ENCODE data around the gene VGLL4. TPM values are rescaled to one million over a fixed set of nuclear protein-coding genes. Genes with fewer than 3 reads are reported as not detected.
A peak's percentile ranks its signal among the peaks of the same experiment; 100 is the strongest.

The VGLL4 gene
- total RNA-seq, 4 donors from 2014 or later: 66.8 to 86.5 (median 75.9) TPM

DNA sequence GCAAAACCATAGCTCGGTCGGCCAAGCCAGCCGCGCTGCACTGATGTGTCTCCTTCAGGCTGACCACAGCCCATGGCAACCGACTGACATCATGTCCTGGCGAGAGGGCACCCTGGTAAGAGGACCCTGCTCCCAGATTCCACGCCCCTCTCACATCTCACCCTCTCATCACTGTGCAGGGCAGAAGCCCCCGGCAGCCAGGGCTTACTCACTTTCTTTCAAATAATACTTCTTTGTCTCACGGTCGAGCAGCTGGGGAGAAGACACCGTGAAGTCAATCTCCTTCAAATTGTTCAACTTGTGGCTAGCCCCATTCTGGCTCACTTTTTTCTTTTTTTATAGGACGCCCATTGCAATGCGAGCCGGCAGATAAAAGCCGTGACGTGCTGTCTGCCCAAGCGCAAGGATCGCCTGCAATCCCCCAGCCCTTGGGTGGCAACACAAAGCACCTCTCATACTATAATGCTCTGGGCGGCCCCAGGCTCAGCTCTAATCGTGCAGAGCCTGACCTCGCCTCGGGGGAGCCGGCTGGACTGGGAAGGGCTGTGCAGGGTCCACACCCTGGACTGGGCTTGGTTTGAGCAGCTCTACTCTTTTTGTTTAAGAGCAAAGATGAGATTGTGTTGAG lies 33.6 kb downstream of the VGLL4 start:
- WGBS: 66% methylated on average over 20 of the region's 23 CpGs
- H3K4me1 ChIP-seq: peaks cover 72% of the 10 kb centered on the region
- H3K4me3 ChIP-seq: no peak overlapping the region
- no peak for TF ChIP-seq EP300 (IDR thresholded peaks at IDR 0.05)
- TF ChIP-seq POLR2AphosphoS5 (IDR thresholded peaks at IDR 0.05): no peak
- no peak for TF ChIP-seq POLR2A (IDR thresholded peaks at IDR 0.05)
- TF ChIP-seq, protein P1, sequence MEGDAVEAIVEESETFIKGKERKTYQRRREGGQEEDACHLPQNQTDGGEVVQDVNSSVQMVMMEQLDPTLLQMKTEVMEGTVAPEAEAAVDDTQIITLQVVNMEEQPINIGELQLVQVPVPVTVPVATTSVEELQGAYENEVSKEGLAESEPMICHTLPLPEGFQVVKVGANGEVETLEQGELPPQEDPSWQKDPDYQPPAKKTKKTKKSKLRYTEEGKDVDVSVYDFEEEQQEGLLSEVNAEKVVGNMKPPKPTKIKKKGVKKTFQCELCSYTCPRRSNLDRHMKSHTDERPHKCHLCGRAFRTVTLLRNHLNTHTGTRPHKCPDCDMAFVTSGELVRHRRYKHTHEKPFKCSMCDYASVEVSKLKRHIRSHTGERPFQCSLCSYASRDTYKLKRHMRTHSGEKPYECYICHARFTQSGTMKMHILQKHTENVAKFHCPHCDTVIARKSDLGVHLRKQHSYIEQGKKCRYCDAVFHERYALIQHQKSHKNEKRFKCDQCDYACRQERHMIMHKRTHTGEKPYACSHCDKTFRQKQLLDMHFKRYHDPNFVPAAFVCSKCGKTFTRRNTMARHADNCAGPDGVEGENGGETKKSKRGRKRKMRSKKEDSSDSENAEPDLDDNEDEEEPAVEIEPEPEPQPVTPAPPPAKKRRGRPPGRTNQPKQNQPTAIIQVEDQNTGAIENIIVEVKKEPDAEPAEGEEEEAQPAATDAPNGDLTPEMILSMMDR (IDR thresholded peaks at IDR 0.05): no peak
- H3K36me3 ChIP-seq: no peaks in the 10 kb centered on the region
- H3K27ac ChIP-seq: peak overlapping the region; percentile 24
- no peaks in the 10 kb centered on the region for H3K9me3 ChIP-seq
- no peak for DNase-seq (ENCODE audit: low spot score in 2 of 2)
- H3K27me3 ChIP-seq: no peaks in the 10 kb centered on the region

DNA sequence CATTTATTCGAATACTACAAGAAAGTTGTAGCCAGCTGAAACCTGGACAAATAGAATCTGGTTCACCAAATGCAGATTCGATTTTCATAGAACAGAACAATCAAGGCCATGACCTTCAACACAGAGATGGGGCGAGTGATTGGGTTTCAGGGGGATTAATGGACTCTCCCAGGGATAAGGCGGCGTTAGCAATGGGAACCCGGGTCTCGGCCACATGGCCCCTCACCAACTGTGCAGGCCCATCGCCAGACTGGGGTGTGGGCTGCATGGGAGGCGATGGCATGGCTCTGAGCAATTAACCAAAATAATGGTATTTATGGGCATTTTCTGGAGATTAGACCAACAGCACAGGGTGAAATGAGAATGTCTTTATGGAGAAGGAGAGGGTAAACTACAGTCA lies 34.2 kb downstream of the VGLL4 start:
- Histone ChIP-seq H3K27ac (no peak overlapping the region), H3K9me3 (no peaks in the 10 kb centered on the region), H3K27me3 (no peaks in the 10 kb centered on the region), H3K36me3 (no peaks in the 10 kb centered on the region), H3K4me1 (peaks cover 71% of the 10 kb centered on the region), H3K4me3 (no peak overlapping the region)
- DNase-seq (ENCODE audit: low spot score in 2 of 2): no peak
- 93% methylated on average over 9 of the region's 9 CpGs for WGBS
- TF ChIP-seq EP300 (IDR thresholded peaks at IDR 0.05) (no peak), POLR2AphosphoS5 (IDR thresholded peaks at IDR 0.05) (no peak), POLR2A (IDR thresholded peaks at IDR 0.05) (no peak)
- TF ChIP-seq, protein P1 (IDR thresholded peaks at IDR 0.05): no peak

DNA sequence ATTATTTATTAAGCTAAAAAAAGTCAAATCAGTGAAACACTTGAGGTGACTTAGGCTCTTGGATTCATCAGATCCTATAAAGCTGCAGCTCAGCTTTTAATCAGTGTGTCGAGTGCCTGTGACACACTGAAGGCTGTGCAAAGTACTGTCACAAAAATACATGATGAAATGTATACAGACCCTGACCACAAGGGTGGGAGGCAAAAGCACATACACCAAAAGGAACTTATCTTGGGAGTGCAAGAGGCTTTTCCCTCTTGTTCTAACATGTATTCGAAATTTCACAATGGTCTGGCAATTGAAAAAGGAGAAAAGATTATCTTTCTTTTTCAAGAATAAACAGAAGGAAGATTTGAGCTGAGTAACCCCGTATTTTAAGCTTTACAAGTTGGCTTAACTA lies 35.9 kb downstream of the VGLL4 start:
- Histone ChIP-seq H3K27ac (no peak overlapping the region), H3K9me3 (no peaks in the 10 kb centered on the region), H3K4me1 (peaks cover 65% of the 10 kb centered on the region), H3K36me3 (no peaks in the 10 kb centered on the region), H3K4me3 (no peak overlapping the region), H3K27me3 (no peaks in the 10 kb centered on the region)
- TF ChIP-seq, protein P1 (IDR thresholded peaks at IDR 0.05): no peak
- TF ChIP-seq POLR2AphosphoS5 (IDR thresholded peaks at IDR 0.05) (no peak), EP300 (IDR thresholded peaks at IDR 0.05) (no peak), POLR2A (IDR thresholded peaks at IDR 0.05) (no peak)
- WGBS: 32% methylated on average over 3 of the region's 3 CpGs
- DNase-seq (ENCODE audit: low spot score in 2 of 2): no peak

DNA sequence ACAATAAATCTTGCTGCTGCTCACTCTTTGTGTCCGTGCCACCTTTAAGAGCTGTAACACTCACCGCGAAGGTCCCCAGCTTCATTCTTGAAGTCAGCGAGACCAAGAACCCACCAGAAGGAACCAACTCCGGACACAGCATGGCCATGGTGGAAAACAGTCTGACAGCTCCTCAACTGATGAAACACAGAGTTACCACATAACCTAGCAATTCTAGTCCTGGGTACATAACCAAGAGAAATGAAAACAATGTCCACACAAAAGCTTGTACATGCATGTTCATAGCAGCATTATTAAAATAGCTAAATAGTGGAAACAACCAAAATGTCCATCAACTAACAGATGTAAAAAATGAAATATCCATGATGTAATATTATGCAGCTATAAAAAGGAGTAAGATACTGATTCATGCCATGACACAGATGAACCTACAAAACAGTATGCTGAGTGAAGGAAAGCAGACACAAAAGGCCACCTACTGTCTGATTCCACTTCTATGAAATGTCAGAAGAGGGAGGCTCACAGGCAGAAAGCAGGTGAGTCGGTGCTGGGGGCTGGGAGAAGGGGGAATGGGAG lies 36.8 kb downstream of the VGLL4 start:
- Histone ChIP-seq H3K4me1 (peaks cover 66% of the 10 kb centered on the region), H3K9me3 (no peaks in the 10 kb centered on the region), H3K27me3 (no peaks in the 10 kb centered on the region), H3K36me3 (no peaks in the 10 kb centered on the region), H3K4me3 (no peak overlapping the region), H3K27ac (peak overlapping the region; percentile 14)
- TF ChIP-seq, protein P1 (IDR thresholded peaks at IDR 0.05): no peak
- TF ChIP-seq POLR2A (IDR thresholded peaks at IDR 0.05) (no peak), EP300 (IDR thresholded peaks at IDR 0.05) (no peak), POLR2AphosphoS5 (IDR thresholded peaks at IDR 0.05) (no peak)
- 88% methylated on average over 6 of the region's 6 CpGs for WGBS
- no peak for DNase-seq (ENCODE audit: low spot score in 2 of 2)

DNA sequence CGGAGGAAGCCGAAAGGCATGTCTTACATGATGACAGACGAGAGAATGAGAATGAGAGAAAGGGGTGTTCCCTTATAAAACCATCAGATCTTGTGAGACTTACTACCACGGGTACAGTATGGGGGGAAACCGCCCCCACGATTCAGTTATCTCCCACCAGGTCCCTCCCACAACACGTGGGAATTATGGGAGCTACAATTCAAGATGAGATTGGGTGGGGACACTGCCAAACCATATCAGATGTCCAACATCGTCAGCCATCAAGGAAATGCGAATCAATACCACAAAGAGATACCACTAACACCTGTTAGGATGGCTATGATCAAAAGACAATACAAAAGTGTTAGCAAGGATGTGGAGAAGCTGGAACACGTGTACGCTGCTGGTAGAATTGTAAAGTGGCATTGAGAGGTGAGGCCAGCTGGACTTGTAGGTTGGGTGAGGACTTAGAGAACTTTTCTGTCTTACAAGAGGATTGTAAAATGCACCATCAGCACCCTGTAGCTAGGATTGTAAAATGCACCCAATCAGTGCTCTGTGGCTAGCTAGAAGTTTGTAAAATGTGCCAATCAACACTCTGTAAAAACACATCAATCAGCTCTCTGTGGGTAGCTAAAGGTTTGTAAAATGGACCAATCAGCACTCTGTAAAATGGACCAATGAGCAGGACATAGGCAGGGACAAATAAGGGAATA lies 37.5 kb downstream of the VGLL4 start:
- Histone ChIP-seq H3K36me3 (no peaks in the 10 kb centered on the region), H3K9me3 (no peaks in the 10 kb centered on the region), H3K4me1 (peaks cover 66% of the 10 kb centered on the region), H3K4me3 (no peak overlapping the region), H3K27ac (no peak overlapping the region), H3K27me3 (no peaks in the 10 kb centered on the region)
- no peak for DNase-seq (ENCODE audit: low spot score in 2 of 2)
- no peak for TF ChIP-seq POLR2AphosphoS5 (IDR thresholded peaks at IDR 0.05)
- no peak for TF ChIP-seq EP300 (IDR thresholded peaks at IDR 0.05)
- TF ChIP-seq, protein P1 (IDR thresholded peaks at IDR 0.05): no peak
- no peak for TF ChIP-seq POLR2A (IDR thresholded peaks at IDR 0.05)
- 75% methylated on average over 11 of the region's 11 CpGs for WGBS
